Measurements from ENCODE around the gene SLC12A2. TPM values are rescaled to one million over a fixed set of nuclear protein-coding genes. Genes with fewer than 3 reads are reported as not detected.

Gene SLC12A2
- total and polyA plus RNA-seq, 2 donors (not counting 1 experiment from before 2014, with no cell fraction given): 13.7 to 18.6 TPM

GRCh38 chr5:128237546-128237945 is 154.0 kb downstream of the SLC12A2 start:
- H2AFZ ChIP-seq (ENCODE audit: low read length): no peak overlapping the region
- H3K4me2 ChIP-seq (ENCODE audit: extremely low read depth, insufficient read depth, low read length): no peak overlapping the region
- H3K9me3 ChIP-seq (ENCODE audit: control insufficient read depth, insufficient read depth, low read depth, low read length): no peaks in the 10 kb centered on the region
- no peak overlapping the region for H3K9ac ChIP-seq (ENCODE audit: insufficient read depth, low read length)
- no peaks in the 10 kb centered on the region for H3K79me2 ChIP-seq (ENCODE audit: control insufficient read depth, insufficient read depth, low read length)
- TF ChIP-seq EZH2 (IDR thresholded peaks at IDR 0.05; ENCODE audit: low read length, missing control alignments): no peak
- TF ChIP-seq CTCF (conservative IDR thresholded peaks at IDR 0.05 in 1 of 2, IDR thresholded peaks at IDR 0.05 in 1 of 2; ENCODE audit: low read depth in 1 of 2, low read length in 2 of 2): no peak
- no peaks in the 10 kb centered on the region for H3K36me3 ChIP-seq (ENCODE audit: control insufficient read depth, insufficient read depth, low read length)
- H4K20me1 ChIP-seq (ENCODE audit: control insufficient read depth, extremely low read depth, insufficient read depth, low read length): no peaks in the 10 kb centered on the region
- peak in 1 of 2 donors; percentile 80 for DNase-seq (ENCODE audit: low read depth in 2 of 2)
- H3K4me3 ChIP-seq (replicated peaks in 1 of 4; ENCODE audit: control extremely low read depth in 1 of 4, insufficient read depth in 1 of 4, low read depth in 3 of 4, low read length in 4 of 4): no peak overlapping the region
- no peak overlapping the region for H3K27ac ChIP-seq (ENCODE audit: insufficient read depth, low read length)
- no peaks in the 10 kb centered on the region for H3K27me3 ChIP-seq (ENCODE audit: control insufficient read depth, insufficient read depth, low read length)
- H3K4me1 ChIP-seq (ENCODE audit: control insufficient read depth, extremely low read depth, insufficient read depth, low read length): no peaks in the 10 kb centered on the region
